Stimulated activated effector memory CD8-positive, alpha-beta T cell treated with anti-CD3 and anti-CD28 coated beads, Interleukin-12 subunit alpha, Interleukin-12 subunit beta, amount 100 ng/mL, for 72 hours (primary cell): Measurements from ENCODE around the gene LYL1.

Source experiments
- ATAC-seq: fragments of 150-1000 bp; cut with Tn5 transposase; 2 replicates; pipeline ENCODE4 v1.10.0; 2021
- DNase-seq, 2 donors: peaks; one replicate each; pipeline ENCODE4 v3.0.0; 2021 to 2022; ENCODE audit warnings: low spot score in 2 of 2
- H3K27ac Mint-ChIP-seq: one replicate; pipeline ENCODE4 v1.8.0; 2022; ENCODE audit warnings: mild to moderate bottlenecking, mixed read lengths
- H3K36me3 Mint-ChIP-seq: one replicate; pipeline ENCODE4 v1.8.0; 2022; ENCODE audit warnings: mild to moderate bottlenecking, mixed read lengths
- H3K4me1 Mint-ChIP-seq: one replicate; pipeline ENCODE4 v1.8.0; 2022; ENCODE audit warnings: mixed read lengths
- H3K4me3 Mint-ChIP-seq: one replicate; pipeline ENCODE4 v1.8.0; 2022; ENCODE audit warnings: mild to moderate bottlenecking, mixed read lengths
- H3K9me3 Mint-ChIP-seq: one replicate; pipeline ENCODE4 v1.8.0; 2022; ENCODE audit warnings: mixed read lengths

LYL1 gene

GRCh38 chr19:13054626-13055212, 47.9 kb downstream of the LYL1 start:
- H3K27ac Mint-ChIP-seq = no peak overlapping the region
- no peaks in the 10 kb centered on the region for H3K9me3 Mint-ChIP-seq
- no peak for DNase-seq
- peaks cover 14% of the 10 kb centered on the region for H3K4me1 Mint-ChIP-seq
- H3K36me3 Mint-ChIP-seq = no peaks in the 10 kb centered on the region
- H3K4me3 Mint-ChIP-seq = no peak overlapping the region
- no peak for ATAC-seq

GRCh38 chr19:13053761-13054625, 48.7 kb downstream of the LYL1 start:
- Mint-ChIP-seq H3K9me3 (no peaks in the 10 kb centered on the region), H3K4me3 (no peak overlapping the region), H3K36me3 (no peaks in the 10 kb centered on the region), H3K27ac (no peak overlapping the region), H3K4me1 (peaks cover 14% of the 10 kb centered on the region)
- ATAC-seq (no peak), DNase-seq (no peak)

GRCh38 chr19:13053238-13053637, 49.4 kb downstream of the LYL1 start:
- DNase-seq = no peak
- no peaks in the 10 kb centered on the region for H3K36me3 Mint-ChIP-seq
- ATAC-seq = no peak
- H3K4me1 Mint-ChIP-seq = peaks cover 15% of the 10 kb centered on the region
- H3K9me3 Mint-ChIP-seq = no peaks in the 10 kb centered on the region
- no peak overlapping the region for H3K4me3 Mint-ChIP-seq
- no peak overlapping the region for H3K27ac Mint-ChIP-seq

- Mint-ChIP-seq H3K4me3 (no peak overlapping the region), H3K9me3 (no peaks in the 10 kb centered on the region), H3K4me1 (peaks cover 18% of the 10 kb centered on the region), H3K27ac (no peak overlapping the region), H3K36me3 (no peaks in the 10 kb centered on the region)
- ATAC-seq (no peak), DNase-seq (no peak)
These were observed 50.0 kb downstream of the LYL1 start for GRCh38 chr19:13052447-13053175.

GRCh38 chr19:13051557-13052165, 51.0 kb downstream of the LYL1 start:
- Mint-ChIP-seq H3K4me1 (peaks cover 19% of the 10 kb centered on the region), H3K4me3 (peak overlapping the region; percentile 24), H3K36me3 (no peaks in the 10 kb centered on the region), H3K27ac (no peak overlapping the region), H3K9me3 (no peaks in the 10 kb centered on the region)
- DNase-seq (no peak), ATAC-seq (peak; percentile 19)

- no peak overlapping the region for H3K4me3 Mint-ChIP-seq
- ATAC-seq = no peak
These were observed 52.4 kb downstream of the LYL1 start for GRCh38 chr19:13050274-13050673.

More at GRCh38 chr19:13050274-13050673, 52.4 kb downstream of the LYL1 start:
- peak overlapping the region; percentile 58 for H3K27ac Mint-ChIP-seq
- peaks cover 33% of the 10 kb centered on the region for H3K4me1 Mint-ChIP-seq
- no peak for DNase-seq
- no peaks in the 10 kb centered on the region for H3K36me3 Mint-ChIP-seq
- no peaks in the 10 kb centered on the region for H3K9me3 Mint-ChIP-seq
